NB4 (cell line): ENCODE measurements around the gene CA10.

Source experiments
- CTCF ChIP-seq: IDR thresholded peaks from one replicate; pipeline ENCODE4 v1.5.1; 2012; ENCODE audit warnings: low read depth, low read length
- MAX ChIP-seq: IDR thresholded peaks from 2 replicates; pipeline ENCODE4 v1.6.1; 2011; ENCODE audit warnings: low read depth, low read length
- POLR2A ChIP-seq: IDR thresholded peaks from 2 replicates; pipeline ENCODE4 v1.6.1; 2011; ENCODE audit warnings: mild to moderate bottlenecking; ENCODE audit not compliant: insufficient read length; ENCODE audit errors: extremely low read depth

GRCh38 chr17:51948128-51948527 is 210.4 kb downstream of the CA10 start:
- TF ChIP-seq CTCF = no peak
- no peak for TF ChIP-seq POLR2A
- no peak for TF ChIP-seq MAX
